Activated CD4-positive, alpha-beta T cell treated with anti-CD3 and anti-CD28 coated beads, Interleukin-2, amount 50 U/mL, for 1 hour (primary cell): Measurements from ENCODE around the gene PRKCE.

Experiments used
- DNase-seq: peaks from one replicate; pipeline ENCODE4 v3.0.0-alpha.2; 2020

Gene PRKCE

GRCh38 chr2:46009772-46010171, 358.3 kb downstream of the PRKCE start:
- no peak for DNase-seq

- DNase-seq: no peak
These were observed 358.9 kb downstream of the PRKCE start for GRCh38 chr2:46010223-46010924.

- no peak for DNase-seq
These were observed 359.5 kb downstream of the PRKCE start for GRCh38 chr2:46010925-46011490.

GRCh38 chr2:46012618-46013240, 361.3 kb downstream of the PRKCE start:
- no peak for DNase-seq

- no peak for DNase-seq
These were observed 362.3 kb downstream of the PRKCE start for GRCh38 chr2:46013726-46014125.

GRCh38 chr2:46014911-46015654, 363.6 kb downstream of the PRKCE start:
- DNase-seq: no peak

- no peak for DNase-seq
These were observed 364.2 kb downstream of the PRKCE start for GRCh38 chr2:46015671-46016070.

GRCh38 chr2:46016091-46016490, 364.6 kb downstream of the PRKCE start:
- no peak for DNase-seq

- no peak for DNase-seq
These were observed 367.5 kb downstream of the PRKCE start for GRCh38 chr2:46018773-46019591.

GRCh38 chr2:46020416-46020815, 368.9 kb downstream of the PRKCE start:
- DNase-seq: no peak

- DNase-seq: no peak
These were observed 371.8 kb downstream of the PRKCE start for GRCh38 chr2:46023165-46023854.

GRCh38 chr2:46024146-46024779, 372.8 kb downstream of the PRKCE start:
- no peak for DNase-seq

GRCh38 chr2:46025081-46025480, 373.6 kb downstream of the PRKCE start:
- no peak for DNase-seq

- no peak for DNase-seq
These were observed 374.2 kb downstream of the PRKCE start for GRCh38 chr2:46025676-46026075.

GRCh38 chr2:46026431-46026830, 375.0 kb downstream of the PRKCE start:
- DNase-seq: no peak

- no peak for DNase-seq
These were observed 377.9 kb downstream of the PRKCE start for GRCh38 chr2:46029332-46029811.

- DNase-seq: no peak
These were observed 378.9 kb downstream of the PRKCE start for GRCh38 chr2:46030330-46030729.

GRCh38 chr2:46032161-46032813, 380.8 kb downstream of the PRKCE start:
- no peak for DNase-seq

- no peak for DNase-seq
These were observed 381.5 kb downstream of the PRKCE start for GRCh38 chr2:46032996-46033395.

- no peak for DNase-seq
These were observed 383.1 kb downstream of the PRKCE start for GRCh38 chr2:46034535-46034934.

GRCh38 chr2:46036929-46037328, 385.5 kb downstream of the PRKCE start:
- no peak for DNase-seq
